ENCODE results near the gene CORO7. TPM values are rescaled to one million over a fixed set of nuclear protein-coding genes. Genes with fewer than 3 reads are reported as not detected.
A peak's percentile ranks its signal among the peaks of the same experiment; 100 is the strongest.

CORO7 gene
- total RNA-seq, 1 experiment from 2014 or later: 51.0 TPM

GRCh38 chr16:4360538-4361021 lies 55.8 kb downstream of the CORO7 start:
- Mint-ChIP-seq H3K27me3 (ENCODE audit: unreplicated experiment) (no peaks in the 10 kb centered on the region), H3K36me3 (ENCODE audit: insufficient read depth, unreplicated experiment) (peaks cover 43% of the 10 kb centered on the region), H3K9me3 (ENCODE audit: low read depth, unreplicated experiment) (no peaks in the 10 kb centered on the region), H3K4me3 (ENCODE audit: low read depth, unreplicated experiment) (no peak overlapping the region), H3K27ac (ENCODE audit: unreplicated experiment) (no peak overlapping the region), H3K4me1 (ENCODE audit: low read depth, unreplicated experiment) (no peaks in the 10 kb centered on the region)
- intact Hi-C loops (cut with micrococcal nuclease; ENCODE audit: unreplicated experiment): no loop called here
- TF ChIP-seq, protein P1, sequence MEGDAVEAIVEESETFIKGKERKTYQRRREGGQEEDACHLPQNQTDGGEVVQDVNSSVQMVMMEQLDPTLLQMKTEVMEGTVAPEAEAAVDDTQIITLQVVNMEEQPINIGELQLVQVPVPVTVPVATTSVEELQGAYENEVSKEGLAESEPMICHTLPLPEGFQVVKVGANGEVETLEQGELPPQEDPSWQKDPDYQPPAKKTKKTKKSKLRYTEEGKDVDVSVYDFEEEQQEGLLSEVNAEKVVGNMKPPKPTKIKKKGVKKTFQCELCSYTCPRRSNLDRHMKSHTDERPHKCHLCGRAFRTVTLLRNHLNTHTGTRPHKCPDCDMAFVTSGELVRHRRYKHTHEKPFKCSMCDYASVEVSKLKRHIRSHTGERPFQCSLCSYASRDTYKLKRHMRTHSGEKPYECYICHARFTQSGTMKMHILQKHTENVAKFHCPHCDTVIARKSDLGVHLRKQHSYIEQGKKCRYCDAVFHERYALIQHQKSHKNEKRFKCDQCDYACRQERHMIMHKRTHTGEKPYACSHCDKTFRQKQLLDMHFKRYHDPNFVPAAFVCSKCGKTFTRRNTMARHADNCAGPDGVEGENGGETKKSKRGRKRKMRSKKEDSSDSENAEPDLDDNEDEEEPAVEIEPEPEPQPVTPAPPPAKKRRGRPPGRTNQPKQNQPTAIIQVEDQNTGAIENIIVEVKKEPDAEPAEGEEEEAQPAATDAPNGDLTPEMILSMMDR (IDR thresholded peaks at IDR 0.05; ENCODE audit: unreplicated experiment): no peak
- no peak for DNase-seq
- no TSS peak for BruUV-seq (replicated peaks)
- CTCF ChIA-PET: interaction anchor here (3.7 kb wide), 1 partner anchor 42 kb away, joined by 53 read pairs; no protein-coding TSS in a partner anchor

GRCh38 chr16:4359914-4360313 lies 56.5 kb downstream of the CORO7 start:
- DNase-seq: no peak
- intact Hi-C loops (cut with micrococcal nuclease; ENCODE audit: unreplicated experiment): loop anchor here (1.0 kb wide), 1 partner anchor 42 kb away; no protein-coding TSS in a partner anchor
- no TSS peak for BruUV-seq (replicated peaks)

GRCh38 chr16:4358831-4359561 lies 57.4 kb downstream of the CORO7 start:
- intact Hi-C loops (cut with micrococcal nuclease; ENCODE audit: unreplicated experiment): loop anchor here (1.0 kb wide), 1 partner anchor 43 kb away; no protein-coding TSS in a partner anchor
- H3K27me3 Mint-ChIP-seq (ENCODE audit: unreplicated experiment): no peaks in the 10 kb centered on the region
- DNase-seq: peak; percentile 87
- H3K4me3 Mint-ChIP-seq (ENCODE audit: low read depth, unreplicated experiment): no peak overlapping the region
- BruUV-seq (replicated peaks): no TSS peak
- H3K27ac Mint-ChIP-seq (ENCODE audit: unreplicated experiment): no peak overlapping the region
- CTCF ChIA-PET: interaction anchor here (0.6 to 3.7 kb wide), 9 partner anchors 10 to 150 kb away, joined by 3 to 53 read pairs (median 3); no protein-coding TSS in a partner anchor
- peaks cover under 1% of the 10 kb centered on the region for H3K4me1 Mint-ChIP-seq (ENCODE audit: low read depth, unreplicated experiment)
- H3K9me3 Mint-ChIP-seq (ENCODE audit: low read depth, unreplicated experiment): no peaks in the 10 kb centered on the region
- TF ChIP-seq, protein P1 (IDR thresholded peaks at IDR 0.05; ENCODE audit: unreplicated experiment): peak; percentile 100
- peaks cover 40% of the 10 kb centered on the region for H3K36me3 Mint-ChIP-seq (ENCODE audit: insufficient read depth, unreplicated experiment)

More at GRCh38 chr16:4359914-4360313, 56.5 kb downstream of the CORO7 start:
- Mint-ChIP-seq H3K36me3 (ENCODE audit: insufficient read depth, unreplicated experiment) (peaks cover 43% of the 10 kb centered on the region), H3K4me3 (ENCODE audit: low read depth, unreplicated experiment) (no peak overlapping the region), H3K27me3 (ENCODE audit: unreplicated experiment) (no peaks in the 10 kb centered on the region), H3K27ac (ENCODE audit: unreplicated experiment) (no peak overlapping the region), H3K4me1 (ENCODE audit: low read depth, unreplicated experiment) (no peaks in the 10 kb centered on the region), H3K9me3 (ENCODE audit: low read depth, unreplicated experiment) (no peaks in the 10 kb centered on the region)
- CTCF ChIA-PET: interaction anchor here (0.6 to 3.7 kb wide), 8 partner anchors 9 to 86 kb away, joined by 3 to 53 read pairs (median 4); no protein-coding TSS in a partner anchor
- TF ChIP-seq, protein P1 (IDR thresholded peaks at IDR 0.05; ENCODE audit: unreplicated experiment): no peak

GRCh38 chr16:4358236-4358635 lies 58.2 kb downstream of the CORO7 start:
- Mint-ChIP-seq H3K36me3 (ENCODE audit: insufficient read depth, unreplicated experiment) (peaks cover 33% of the 10 kb centered on the region), H3K4me1 (ENCODE audit: low read depth, unreplicated experiment) (peaks cover 8% of the 10 kb centered on the region), H3K27me3 (ENCODE audit: unreplicated experiment) (no peaks in the 10 kb centered on the region), H3K4me3 (ENCODE audit: low read depth, unreplicated experiment) (no peak overlapping the region), H3K27ac (ENCODE audit: unreplicated experiment) (no peak overlapping the region), H3K9me3 (ENCODE audit: low read depth, unreplicated experiment) (no peaks in the 10 kb centered on the region)
- CTCF ChIA-PET: interaction anchor here (1.6 to 3.7 kb wide), 2 partner anchors 30 to 44 kb away, joined by 3 to 53 read pairs; no protein-coding TSS in a partner anchor
- TF ChIP-seq, protein P1 (IDR thresholded peaks at IDR 0.05; ENCODE audit: unreplicated experiment): no peak
- intact Hi-C loops (cut with micrococcal nuclease; ENCODE audit: unreplicated experiment): no loop called here
- no TSS peak for BruUV-seq (replicated peaks)
- no peak for DNase-seq

Data from Calu3 (cell line).